HepG2 (cell line): ENCODE results near the gene FAM118B. TPM values are rescaled to one million over a fixed set of nuclear protein-coding genes. Genes with fewer than 3 reads are reported as not detected.

Experiments used
- BORCS8-MEF2B ChIP-seq: sonication (generic); formaldehyde crosslinking; IDR thresholded peaks from 2 replicates; pipeline ENCODE4 v1.8.0; 2022; ENCODE audit warnings: mild to moderate bottlenecking, missing genetic modification reagents
- GATAD2A ChIP-seq: IDR thresholded peaks from 2 replicates; pipeline ENCODE4 v1.6.1; 2016
- MTF1 ChIP-seq: sonication (generic); formaldehyde crosslinking; IDR thresholded peaks from 2 replicates; pipeline ENCODE4 v1.5.0; 2020; ENCODE audit warnings: missing genetic modification reagents
- NCOA2 ChIP-seq: sonication (generic); formaldehyde crosslinking; IDR thresholded peaks from 2 replicates; pipeline ENCODE4 v1.8.0; 2022; ENCODE audit warnings: inconsistent platforms
- ZBTB3 ChIP-seq: sonication (generic); formaldehyde crosslinking; IDR thresholded peaks from 2 replicates; pipeline ENCODE4 v1.4.0; 2020; ENCODE audit warnings: low read depth, mild to moderate bottlenecking, moderate library complexity, missing genetic modification reagents, borderline replicate concordance
- ZNF335 ChIP-seq: sonication (generic); formaldehyde crosslinking; IDR thresholded peaks from 2 replicates; pipeline ENCODE4 v1.4.0; 2020; ENCODE audit warnings: missing genetic modification reagents
- ZNF446 ChIP-seq: sonication (generic); formaldehyde crosslinking; IDR thresholded peaks from 2 replicates; pipeline ENCODE4 v1.5.0; 2020; ENCODE audit warnings: mild to moderate bottlenecking, missing genetic modification reagents
- ZNF550 ChIP-seq: sonication (generic); formaldehyde crosslinking; IDR thresholded peaks from 2 replicates; pipeline ENCODE4 v1.4.0; 2020; ENCODE audit warnings: mild to moderate bottlenecking, missing genetic modification reagents, borderline replicate concordance
- polyA plus RNA-seq, 8 experiments: library from polyadenylated mRNA; depleted of rRNA in 3 of 8; stranded (reverse) in 7 of 8; unstranded in 1 of 8; fragments of >200 nt; fragmentation: Illumina TruSeq in 4 of 8; extraction: Trizol in 4 of 8; gene quantifications; 2 replicates each; pipeline versions ENCODE4 v1.2.1 to v1.2.3, GENCODE V29; 2011 to 2016; ENCODE audit warnings: low read depth in 4 of 8, missing spikeins in 1 of 8, mixed read lengths in 1 of 8; ENCODE audit not compliant: insufficient read depth in 1 of 8
- total RNA-seq, 5 experiments: library from RNA; depleted of rRNA; stranded (reverse); fragments of >200 nt; fragmentation: Illumina TruSeq; extraction: Trizol; gene quantifications; 2 replicates each; pipeline ENCODE4 v1.2.3, GENCODE V29; 2016; ENCODE audit warnings: low read depth in 1 of 5
- TF ChIP-seq, protein P1 (sequence below): sonication (generic); formaldehyde crosslinking; IDR thresholded peaks from 2 replicates; pipeline ENCODE4 v1.4.0; 2020; ENCODE audit warnings: mild to moderate bottlenecking, missing genetic modification reagents
- TF ChIP-seq, protein P2 (sequence below), 2 experiments: fragments of 450-650 bp in 1 of 2; sonication (generic) in 1 of 2; formaldehyde crosslinking; IDR thresholded peaks; 2 replicates each; pipeline versions ENCODE4 v1.5.0 to v1.8.0; 2020 to 2022; ENCODE audit warnings: mild to moderate bottlenecking in 1 of 2, missing genetic modification reagents in 1 of 2
- TF ChIP-seq, protein P3 (sequence below): sonication (generic); formaldehyde crosslinking; IDR thresholded peaks from 2 replicates; pipeline ENCODE4 v1.4.0; 2020; ENCODE audit warnings: missing genetic modification reagents
- TF ChIP-seq, protein P4 (sequence below): sonication (generic); formaldehyde crosslinking; IDR thresholded peaks from 2 replicates; pipeline ENCODE4 v1.4.0; 2020; ENCODE audit warnings: low read depth, mild to moderate bottlenecking, missing genetic modification reagents
- TF ChIP-seq, protein P5 (sequence below): sonication (generic); formaldehyde crosslinking; IDR thresholded peaks from 2 replicates; pipeline ENCODE4 v1.4.0; 2020; ENCODE audit warnings: missing genetic modification reagents

The FAM118B gene
- total and polyA plus RNA-seq, 2 of the 13 experiments (the other 11 are each of a cell fraction or from before 2014, with no cell fraction given), result 10.2 to 25.7 TPM

DNA sequence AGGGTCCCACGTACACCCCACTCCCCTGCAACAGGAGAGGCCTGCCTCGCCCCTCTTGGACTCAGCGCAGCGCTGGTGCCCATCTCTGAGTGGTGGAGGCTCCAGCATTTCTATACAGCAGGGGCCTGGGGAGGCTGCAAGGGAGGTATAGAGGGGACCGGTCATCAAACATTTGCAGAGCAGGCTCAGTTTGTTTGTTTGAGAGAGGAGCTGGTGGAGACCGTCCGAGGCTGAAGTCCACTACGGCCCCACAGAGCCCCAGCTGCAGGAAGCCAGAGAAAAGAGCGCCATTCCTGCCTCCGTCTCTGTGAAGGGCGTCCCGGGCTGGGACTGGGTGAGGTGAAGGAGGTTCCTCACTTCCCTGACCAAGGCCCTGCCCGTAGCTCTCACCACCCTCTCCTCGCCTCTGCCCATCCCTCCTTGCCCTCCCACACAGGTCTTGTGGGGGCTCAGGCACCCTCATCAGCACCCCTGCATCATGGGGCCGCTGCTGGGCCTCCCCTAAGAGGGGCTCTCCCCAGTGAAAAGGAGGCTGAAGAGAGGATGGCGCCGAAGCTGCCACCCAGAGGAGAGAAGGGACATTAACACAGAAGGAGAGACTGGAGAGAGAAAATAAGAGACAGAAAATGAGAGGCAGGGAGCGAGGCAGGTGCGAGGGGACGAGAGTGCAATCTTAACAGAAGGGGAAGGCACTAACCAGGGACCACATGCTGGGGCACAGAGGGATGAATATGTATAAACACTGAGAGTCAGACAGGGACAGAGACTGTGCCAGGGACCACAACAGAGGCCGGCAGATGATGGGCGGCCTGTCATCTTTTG lies 24.7 kb upstream of the FAM118B start (continued):
- TF ChIP-seq, protein P1, sequence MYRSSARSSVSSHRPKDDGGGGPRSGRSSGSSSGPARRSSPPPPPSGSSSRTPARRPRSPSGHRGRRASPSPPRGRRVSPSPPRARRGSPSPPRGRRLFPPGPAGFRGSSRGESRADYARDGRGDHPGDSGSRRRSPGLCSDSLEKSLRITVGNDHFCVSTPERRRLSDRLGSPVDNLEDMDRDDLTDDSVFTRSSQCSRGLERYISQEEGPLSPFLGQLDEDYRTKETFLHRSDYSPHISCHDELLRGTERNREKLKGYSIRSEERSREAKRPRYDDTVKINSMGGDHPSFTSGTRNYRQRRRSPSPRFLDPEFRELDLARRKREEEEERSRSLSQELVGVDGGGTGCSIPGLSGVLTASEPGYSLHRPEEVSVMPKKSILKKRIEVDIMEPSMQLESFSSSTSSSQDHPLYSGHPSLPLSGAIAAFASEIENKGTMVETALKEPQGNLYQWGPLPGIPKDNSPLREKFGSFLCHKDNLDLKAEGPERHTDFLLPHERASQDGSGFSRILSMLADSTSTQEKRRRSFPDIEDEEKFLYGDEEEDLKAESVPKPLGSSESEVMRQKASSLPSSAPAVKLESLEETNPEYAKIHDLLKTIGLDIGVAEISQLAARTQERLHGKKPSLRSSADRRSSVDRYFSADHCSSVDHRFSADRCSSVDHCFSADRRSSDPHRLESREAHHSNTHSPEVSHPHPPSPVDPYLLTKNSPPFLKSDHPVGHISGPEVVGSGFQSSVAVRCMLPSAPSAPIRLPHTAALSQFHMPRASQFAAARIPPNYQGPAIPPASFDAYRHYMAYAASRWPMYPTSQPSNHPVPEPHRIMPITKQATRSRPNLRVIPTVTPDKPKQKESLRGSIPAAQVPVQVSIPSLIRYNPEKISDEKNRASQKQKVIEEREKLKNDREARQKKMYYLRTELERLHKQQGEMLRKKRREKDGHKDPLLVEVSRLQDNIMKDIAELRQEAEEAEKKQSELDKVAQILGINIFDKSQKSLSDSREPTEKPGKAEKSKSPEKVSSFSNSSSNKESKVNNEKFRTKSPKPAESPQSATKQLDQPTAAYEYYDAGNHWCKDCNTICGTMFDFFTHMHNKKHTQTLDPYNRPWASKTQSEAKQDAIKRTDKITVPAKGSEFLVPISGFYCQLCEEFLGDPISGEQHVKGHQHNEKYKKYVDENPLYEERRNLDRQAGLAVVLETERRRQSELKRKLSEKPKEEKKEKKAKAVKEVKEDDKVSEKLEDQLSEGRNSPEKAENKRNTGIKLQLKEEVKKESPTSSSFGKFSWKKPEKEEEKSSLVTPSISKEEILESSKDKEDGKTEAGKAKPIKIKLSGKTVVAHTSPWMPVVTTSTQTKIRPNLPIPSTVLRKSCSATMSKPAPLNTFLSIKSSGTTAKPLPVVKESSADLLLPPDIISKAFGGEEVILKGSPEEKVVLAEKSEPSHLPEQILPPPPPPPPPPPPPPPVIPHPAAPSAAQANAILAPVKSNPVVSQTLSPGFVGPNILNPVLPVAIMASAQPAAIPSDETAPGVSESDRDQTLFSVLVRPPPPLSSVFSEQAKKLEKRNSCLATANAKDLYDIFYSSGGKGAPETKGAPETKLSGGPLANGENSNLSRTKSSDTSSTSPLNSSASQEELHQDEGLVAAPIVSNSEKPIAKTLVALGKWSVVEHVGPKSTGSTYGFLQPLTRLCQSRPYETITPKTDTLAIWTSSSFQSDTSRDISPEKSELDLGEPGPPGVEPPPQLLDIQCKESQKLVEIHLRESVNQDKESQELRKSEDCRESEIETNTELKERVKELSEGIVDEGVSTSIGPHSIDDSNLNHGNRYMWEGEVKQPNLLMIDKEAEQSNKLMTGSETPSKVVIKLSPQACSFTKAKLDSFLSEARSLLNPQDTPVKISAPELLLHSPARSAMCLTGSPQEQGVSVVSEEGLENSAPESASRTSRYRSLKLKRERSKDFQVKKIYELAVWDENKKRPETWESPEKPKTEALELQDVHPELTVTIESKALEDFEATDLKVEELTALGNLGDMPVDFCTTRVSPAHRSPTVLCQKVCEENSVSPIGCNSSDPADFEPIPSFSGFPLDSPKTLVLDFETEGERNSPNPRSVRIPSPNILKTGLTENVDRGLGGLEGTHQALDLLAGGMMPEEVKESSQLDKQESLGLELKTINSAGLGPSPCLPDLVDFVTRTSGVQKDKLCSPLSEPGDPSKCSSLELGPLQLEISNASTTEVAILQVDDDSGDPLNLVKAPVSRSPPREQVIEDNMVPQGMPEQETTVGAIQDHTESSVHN (CRISPR knock-in tag), result no peak; the same call in 1 of the 2 replicates
- TF ChIP-seq BORCS8-MEF2B (CRISPR knock-in tag) (no peak), ZNF446 (CRISPR knock-in tag) (no peak), NCOA2 (CRISPR knock-in tag) (peak; percentile 66), ZNF550 (0 out of 2 replicates have a peak, but pooled peaks have one; percentile 21), MTF1 (CRISPR knock-in tag) (no peak), ZBTB3 (CRISPR knock-in tag) (no peak), ZNF335 (CRISPR knock-in tag) (no peak), GATAD2A (peak; percentile 66)
- TF ChIP-seq, protein P2, sequence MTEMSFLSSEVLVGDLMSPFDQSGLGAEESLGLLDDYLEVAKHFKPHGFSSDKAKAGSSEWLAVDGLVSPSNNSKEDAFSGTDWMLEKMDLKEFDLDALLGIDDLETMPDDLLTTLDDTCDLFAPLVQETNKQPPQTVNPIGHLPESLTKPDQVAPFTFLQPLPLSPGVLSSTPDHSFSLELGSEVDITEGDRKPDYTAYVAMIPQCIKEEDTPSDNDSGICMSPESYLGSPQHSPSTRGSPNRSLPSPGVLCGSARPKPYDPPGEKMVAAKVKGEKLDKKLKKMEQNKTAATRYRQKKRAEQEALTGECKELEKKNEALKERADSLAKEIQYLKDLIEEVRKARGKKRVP (CRISPR knock-in tag; IDR thresholded peaks at IDR 0.05), result no peak
- TF ChIP-seq, protein P3, sequence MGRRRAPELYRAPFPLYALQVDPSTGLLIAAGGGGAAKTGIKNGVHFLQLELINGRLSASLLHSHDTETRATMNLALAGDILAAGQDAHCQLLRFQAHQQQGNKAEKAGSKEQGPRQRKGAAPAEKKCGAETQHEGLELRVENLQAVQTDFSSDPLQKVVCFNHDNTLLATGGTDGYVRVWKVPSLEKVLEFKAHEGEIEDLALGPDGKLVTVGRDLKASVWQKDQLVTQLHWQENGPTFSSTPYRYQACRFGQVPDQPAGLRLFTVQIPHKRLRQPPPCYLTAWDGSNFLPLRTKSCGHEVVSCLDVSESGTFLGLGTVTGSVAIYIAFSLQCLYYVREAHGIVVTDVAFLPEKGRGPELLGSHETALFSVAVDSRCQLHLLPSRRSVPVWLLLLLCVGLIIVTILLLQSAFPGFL (CRISPR knock-in tag), result no peak
- TF ChIP-seq, protein P4, sequence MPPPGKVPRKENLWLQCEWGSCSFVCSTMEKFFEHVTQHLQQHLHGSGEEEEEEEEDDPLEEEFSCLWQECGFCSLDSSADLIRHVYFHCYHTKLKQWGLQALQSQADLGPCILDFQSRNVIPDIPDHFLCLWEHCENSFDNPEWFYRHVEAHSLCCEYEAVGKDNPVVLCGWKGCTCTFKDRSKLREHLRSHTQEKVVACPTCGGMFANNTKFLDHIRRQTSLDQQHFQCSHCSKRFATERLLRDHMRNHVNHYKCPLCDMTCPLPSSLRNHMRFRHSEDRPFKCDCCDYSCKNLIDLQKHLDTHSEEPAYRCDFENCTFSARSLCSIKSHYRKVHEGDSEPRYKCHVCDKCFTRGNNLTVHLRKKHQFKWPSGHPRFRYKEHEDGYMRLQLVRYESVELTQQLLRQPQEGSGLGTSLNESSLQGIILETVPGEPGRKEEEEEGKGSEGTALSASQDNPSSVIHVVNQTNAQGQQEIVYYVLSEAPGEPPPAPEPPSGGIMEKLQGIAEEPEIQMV (CRISPR knock-in tag), result no peak
- TF ChIP-seq, protein P5, sequence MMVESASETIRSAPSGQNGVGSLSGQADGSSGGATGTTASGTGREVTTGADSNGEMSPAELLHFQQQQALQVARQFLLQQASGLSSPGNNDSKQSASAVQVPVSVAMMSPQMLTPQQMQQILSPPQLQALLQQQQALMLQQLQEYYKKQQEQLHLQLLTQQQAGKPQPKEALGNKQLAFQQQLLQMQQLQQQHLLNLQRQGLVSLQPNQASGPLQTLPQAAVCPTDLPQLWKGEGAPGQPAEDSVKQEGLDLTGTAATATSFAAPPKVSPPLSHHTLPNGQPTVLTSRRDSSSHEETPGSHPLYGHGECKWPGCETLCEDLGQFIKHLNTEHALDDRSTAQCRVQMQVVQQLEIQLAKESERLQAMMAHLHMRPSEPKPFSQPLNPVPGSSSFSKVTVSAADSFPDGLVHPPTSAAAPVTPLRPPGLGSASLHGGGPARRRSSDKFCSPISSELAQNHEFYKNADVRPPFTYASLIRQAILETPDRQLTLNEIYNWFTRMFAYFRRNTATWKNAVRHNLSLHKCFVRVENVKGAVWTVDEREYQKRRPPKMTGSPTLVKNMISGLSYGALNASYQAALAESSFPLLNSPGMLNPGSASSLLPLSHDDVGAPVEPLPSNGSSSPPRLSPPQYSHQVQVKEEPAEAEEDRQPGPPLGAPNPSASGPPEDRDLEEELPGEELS (CRISPR knock-in tag), result peak; percentile 85
